Gastroesophageal sphincter (tissue), 4 donors: ENCODE results near the gene ROBO3. TPM values are rescaled to one million over a fixed set of nuclear protein-coding genes. Genes with fewer than 3 reads are reported as not detected.

ENCODE experiments used
- ATAC-seq: fragments of 150-250 bp; one replicate; pipeline ENCODE4 v1.9.1; 2016; ENCODE audit warnings: mild to moderate bottlenecking, moderate library complexity
- H3K27ac ChIP-seq, 4 donors: fragments of 200-600 bp; sonication (generic) in 3 of 4; 1 replicate in 3 of 4; 2 replicates in 1 of 4; pipeline ENCODE4 v1.5.1; 2016 to 2019
- H3K27me3 ChIP-seq: fragments of 200-600 bp; sonication (generic); one replicate; pipeline ENCODE4 v1.5.1; 2019
- H3K36me3 ChIP-seq, 2 donors: fragments of 200-600 bp; sonication (generic); one replicate each; pipeline ENCODE4 v1.5.1; 2019; ENCODE audit warnings: control low read depth in 1 of 2
- H3K4me1 ChIP-seq, 3 donors: fragments of 200-600 bp; sonication (generic); 1 replicate in 2 of 3; 2 replicates in 1 of 3; pipeline ENCODE4 v1.5.1; 2016 to 2019; ENCODE audit warnings: control low read depth in 2 of 3
- H3K4me3 ChIP-seq, 2 donors: fragments of 200-600 bp; sonication (generic); one replicate each; pipeline ENCODE4 v1.5.1; 2019; ENCODE audit warnings: mild to moderate bottlenecking in 1 of 2, moderate library complexity in 1 of 2
- H3K9me3 ChIP-seq, 3 donors: fragments of 200-600 bp; sonication (generic); one replicate each; pipeline ENCODE4 v1.5.1; 2017 to 2019; ENCODE audit warnings: control low read depth in 2 of 3
- CTCF ChIP-seq, 4 experiments: fragments of 200-600 bp in 2 of 4; fragments of 450-650 bp in 2 of 4; sonication (generic) in 1 of 4; IDR thresholded peaks; one replicate each; pipeline ENCODE4 v1.5.1; 2017 to 2019; ENCODE audit warnings: antibody characterized with exemption in 4 of 4, mild to moderate bottlenecking in 2 of 4, moderate library complexity in 2 of 4
- EP300 ChIP-seq: sonication (generic); formaldehyde crosslinking; IDR thresholded peaks from one replicate; pipeline ENCODE4 v1.6.1; 2017; ENCODE audit warnings: antibody characterized with exemption, mild to moderate bottlenecking
- POLR2A ChIP-seq, 2 donors: fragments of 450-650 bp; IDR thresholded peaks; one replicate each; pipeline ENCODE4 v1.6.1; 2017; ENCODE audit warnings: antibody characterized with exemption in 2 of 2, mild to moderate bottlenecking in 2 of 2, moderate library complexity in 1 of 2
- POLR2AphosphoS5 ChIP-seq: sonication (generic); formaldehyde crosslinking; IDR thresholded peaks from one replicate; pipeline ENCODE4 v1.6.1; 2017; ENCODE audit warnings: antibody characterized with exemption
- WGBS, 2 donors: methylation state at CpG; one replicate each; pipeline ENCODE4 v1.1.5; 2018; ENCODE audit warnings: low coverage in 1 of 2; 5-methylcytosine and 5-hydroxymethylcytosine counted together
- total RNA-seq, 4 donors: library from RNA; depleted of rRNA; stranded (reverse); fragments of >200 nt; gene quantifications; one replicate each; pipeline ENCODE4 v1.1.0, GENCODE V29; 2016

Gene ROBO3
- total RNA-seq, 4 donors from 2014 or later, result 3.6 to 10.8 (median 9.2) TPM

DNA sequence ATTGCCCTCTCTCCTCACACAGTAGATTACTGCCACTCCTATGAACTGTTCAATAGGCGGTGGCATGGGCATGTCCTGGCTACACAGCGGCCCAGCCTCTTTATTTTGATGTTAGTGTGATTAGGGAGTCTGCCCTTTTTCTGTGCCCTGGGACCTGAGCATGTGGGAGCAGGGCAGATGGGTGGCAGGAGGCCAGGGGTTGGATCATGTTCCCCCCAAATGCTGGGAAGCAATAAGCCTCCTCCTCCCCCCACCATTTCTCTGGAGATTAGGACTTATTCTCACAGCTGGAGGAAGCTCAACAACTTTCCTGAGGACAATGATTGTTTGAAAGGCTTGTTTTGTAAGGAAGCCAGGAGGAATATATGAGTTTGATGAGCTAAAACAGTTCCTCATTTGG lies 54.7 kb downstream of the ROBO3 start:
- no peaks in the 10 kb centered on the region for H3K36me3 ChIP-seq
- H3K9me3 ChIP-seq, result no peaks in the 10 kb centered on the region
- peaks cover 44% of the 10 kb centered on the region for H3K27me3 ChIP-seq
- no peak overlapping the region for H3K27ac ChIP-seq
- WGBS, 2 donors, result 78 to 94% methylated on average over 2 of the region's 2 CpGs
- peaks cover 0 to 14% (median 3%) of the 10 kb centered on the region in 3 donors for H3K4me1 ChIP-seq
- ATAC-seq, result no peak
- no peak overlapping the region for H3K4me3 ChIP-seq
- TF ChIP-seq CTCF (IDR thresholded peaks at IDR 0.05), result no peak
- no peak for TF ChIP-seq POLR2AphosphoS5
- no peak for TF ChIP-seq EP300
- TF ChIP-seq POLR2A (IDR thresholded peaks at IDR 0.05), result no peak

GRCh38 chr11:124920356-124920755 lies 55.1 kb downstream of the ROBO3 start:
- Histone ChIP-seq H3K4me3 (peak overlapping the region in 1 of 2 donors; percentile 55), H3K27ac (peak overlapping the region in 1 of 4 donors; percentile 75), H3K4me1 (peaks cover 0 to 14% (median 3%) of the 10 kb centered on the region in 3 donors), H3K36me3 (no peaks in the 10 kb centered on the region), H3K27me3 (peaks cover 44% of the 10 kb centered on the region), H3K9me3 (no peaks in the 10 kb centered on the region)
- 90 to 100% methylated on average over 1 to 2 of the region's 5 CpGs for WGBS, 2 donors
- TF ChIP-seq EP300 (no peak), POLR2AphosphoS5 (no peak), CTCF (IDR thresholded peaks at IDR 0.05) (no peak), POLR2A (IDR thresholded peaks at IDR 0.05) (no peak)
- ATAC-seq, result no peak

- no peak for TF ChIP-seq CTCF (IDR thresholded peaks at IDR 0.05)
- no peak for TF ChIP-seq POLR2AphosphoS5
- TF ChIP-seq EP300, result no peak
- TF ChIP-seq POLR2A (IDR thresholded peaks at IDR 0.05), result no peak
- H3K27me3 ChIP-seq, result peaks cover 39% of the 10 kb centered on the region
Observed at GRCh38 chr11:124920870-124921609, 55.8 kb downstream of the ROBO3 start.

GRCh38 chr11:124922831-124923230 lies 57.6 kb downstream of the ROBO3 start:
- no peak for TF ChIP-seq CTCF (IDR thresholded peaks at IDR 0.05)
- TF ChIP-seq POLR2AphosphoS5, result no peak
- no peak for TF ChIP-seq EP300
- no peak for TF ChIP-seq POLR2A (IDR thresholded peaks at IDR 0.05)
- 78 to 80% methylated on average over 1 to 3 of the region's 4 CpGs for WGBS, 2 donors
- ATAC-seq, result no peak
- Histone ChIP-seq H3K27me3 (peaks cover 21% of the 10 kb centered on the region), H3K9me3 (no peaks in the 10 kb centered on the region), H3K4me1 (peaks cover 0 to 14% (median 3%) of the 10 kb centered on the region in 3 donors), H3K27ac (no peak overlapping the region), H3K4me3 (no peak overlapping the region), H3K36me3 (no peaks in the 10 kb centered on the region)

More at GRCh38 chr11:124920870-124921609, 55.8 kb downstream of the ROBO3 start:
- Histone ChIP-seq H3K4me1 (peaks cover 0 to 14% (median 3%) of the 10 kb centered on the region in 3 donors), H3K27ac (peak overlapping the region in 3 of 4 donors; percentile 57 to 75 (median 70)), H3K4me3 (peak overlapping the region; percentile 16 to 55), H3K36me3 (no peaks in the 10 kb centered on the region), H3K9me3 (no peaks in the 10 kb centered on the region)
- 0 to 70% methylated on average over 2 to 3 of the region's 82 CpGs for WGBS, 2 donors
- peak; percentile 77 for ATAC-seq

DNA sequence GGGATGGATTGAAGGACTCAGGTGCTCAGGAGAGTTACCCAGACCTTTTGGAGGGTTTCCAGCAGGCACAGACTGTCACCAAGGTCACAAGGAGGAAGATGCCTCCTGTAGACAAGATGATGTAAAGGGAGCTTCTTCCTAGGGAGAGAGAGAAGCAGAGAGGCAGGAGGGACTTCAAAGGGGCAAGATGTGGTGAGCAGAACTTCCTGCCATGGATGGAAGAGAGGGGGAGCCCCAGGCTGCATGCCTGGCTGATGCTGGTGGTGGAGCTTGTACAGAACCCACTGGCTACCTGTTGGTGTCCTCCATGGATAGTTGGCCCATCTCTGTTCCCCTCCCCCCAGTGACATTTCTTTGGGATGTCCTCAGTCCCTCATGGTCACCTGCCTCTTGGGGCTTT lies 58.1 kb downstream of the ROBO3 start:
- TF ChIP-seq CTCF (IDR thresholded peaks at IDR 0.05) (no peak), POLR2AphosphoS5 (no peak), POLR2A (IDR thresholded peaks at IDR 0.05) (no peak), EP300 (no peak)
- peaks cover 0 to 14% (median 3%) of the 10 kb centered on the region in 3 donors for H3K4me1 ChIP-seq
- peaks cover 21% of the 10 kb centered on the region for H3K27me3 ChIP-seq
- H3K4me3 ChIP-seq, result no peak overlapping the region
- no peaks in the 10 kb centered on the region for H3K36me3 ChIP-seq
- ATAC-seq, result no peak
- H3K27ac ChIP-seq, result no peak overlapping the region
- no peaks in the 10 kb centered on the region for H3K9me3 ChIP-seq
